HG03439 (cell line): ENCODE results near the gene KCTD17.

Experiments used
- ATAC-seq: cut with Tn5 transposase; IDR thresholded peaks from one replicate; pipeline ENCODE4 v1.9.1; 2021; ENCODE audit warnings: mild to moderate bottlenecking, moderate library complexity; ENCODE audit not compliant: unreplicated experiment

The KCTD17 gene

GRCh38 chr22:37072673-37073072 is 21.1 kb downstream of the KCTD17 start:
- no peak for ATAC-seq

DNA sequence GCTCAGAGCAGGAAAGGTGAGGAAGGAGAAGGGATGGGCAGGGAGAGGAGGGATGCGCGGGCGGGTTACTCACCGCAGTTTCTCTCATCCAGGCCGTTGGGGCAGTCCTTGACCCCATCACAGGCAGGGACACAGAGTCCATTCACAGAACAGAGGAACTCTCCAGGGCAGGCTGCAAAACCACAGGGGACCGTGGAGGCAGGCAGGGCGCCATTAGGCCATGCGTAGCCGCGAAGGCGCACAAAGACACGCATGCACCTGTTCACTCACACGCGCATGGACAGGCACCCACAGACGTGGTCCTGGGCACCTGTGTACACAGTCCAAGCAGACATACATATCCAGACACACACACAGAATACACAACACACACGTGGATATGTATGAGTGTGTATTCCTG is 23.0 kb downstream of the KCTD17 start:
- no peak for ATAC-seq

DNA sequence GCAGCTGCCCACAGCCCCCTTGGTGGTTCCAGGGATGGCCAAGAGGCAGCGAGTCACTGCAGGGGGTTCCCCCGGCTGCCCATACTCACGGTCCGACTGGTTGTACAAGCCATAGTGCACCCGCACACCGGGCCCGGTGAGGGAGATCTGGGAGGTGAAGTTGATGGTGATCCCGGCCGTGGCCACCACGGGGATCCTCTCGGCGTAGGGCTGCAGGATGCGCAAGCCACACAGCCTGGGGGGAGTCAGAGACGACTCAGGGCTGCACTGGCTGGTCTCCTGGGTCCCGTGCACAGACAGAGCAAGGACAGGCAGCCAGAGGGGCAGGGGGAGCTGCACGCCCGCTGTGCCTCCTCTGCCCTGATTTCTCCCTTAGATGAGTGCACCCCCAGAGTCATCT is 23.5 kb downstream of the KCTD17 start:
- ATAC-seq, result no peak

DNA sequence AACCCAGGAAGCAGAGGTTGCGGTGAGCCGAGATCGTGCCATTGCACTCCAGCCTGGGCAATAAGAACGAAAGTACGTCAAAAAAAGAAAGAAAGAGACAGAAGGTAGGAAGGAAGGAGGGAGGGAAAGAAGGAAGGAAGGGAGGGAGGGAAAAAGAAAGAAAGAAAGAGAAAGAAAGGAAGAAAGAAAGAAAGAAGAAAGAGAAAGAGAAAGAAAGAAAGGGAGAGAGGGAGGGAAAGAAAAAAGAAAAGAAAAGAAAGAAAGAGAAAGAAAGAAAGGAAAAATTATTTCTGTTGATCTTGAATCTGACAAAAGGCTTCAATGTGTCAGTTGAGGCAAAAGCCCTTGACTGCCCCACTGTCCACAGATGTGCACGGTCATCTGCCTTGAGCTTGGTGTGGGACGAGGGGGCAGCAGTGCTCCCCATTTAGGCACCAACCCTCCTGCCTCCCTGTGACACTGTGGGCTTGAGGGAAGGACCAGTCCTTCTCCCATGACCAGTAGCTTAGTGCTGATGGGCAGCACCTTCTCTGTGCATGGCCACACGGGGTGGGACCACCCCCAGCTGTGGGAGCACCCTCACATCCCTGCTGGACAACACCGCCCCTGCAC is 24.4 kb downstream of the KCTD17 start:
- ATAC-seq, result no peak

DNA sequence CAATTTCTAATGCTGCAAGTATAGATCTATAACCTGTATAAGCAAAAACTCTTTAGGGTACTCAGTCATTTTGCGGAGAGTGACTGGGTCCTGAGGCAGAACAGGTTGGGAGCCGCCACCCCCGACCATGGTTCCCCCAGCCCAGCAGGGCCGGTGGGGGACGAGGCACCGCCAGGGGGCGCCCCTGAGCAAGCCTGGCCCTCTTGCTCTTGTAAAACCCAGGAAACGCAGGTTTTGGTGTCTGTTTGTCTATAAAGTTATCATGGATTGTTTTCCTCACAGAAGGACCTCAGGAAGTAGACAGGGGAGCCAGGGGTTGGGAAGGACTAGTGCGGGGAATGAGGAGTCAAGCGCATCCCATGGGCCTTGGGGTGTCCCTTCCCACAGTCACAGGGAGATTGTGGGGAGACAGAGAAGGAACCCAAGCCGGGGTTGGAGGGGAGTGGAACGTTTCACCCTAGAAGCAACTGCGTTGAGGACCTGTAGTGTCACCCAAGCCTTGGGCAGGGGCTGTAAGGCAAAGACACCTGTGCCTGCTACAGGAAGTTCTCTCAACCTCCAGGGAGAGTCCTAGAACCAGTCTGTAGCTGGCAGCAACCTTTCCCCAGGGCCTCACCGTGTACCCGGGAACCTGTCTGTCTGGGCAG is 26.4 kb downstream of the KCTD17 start:
- ATAC-seq, result no peak

DNA sequence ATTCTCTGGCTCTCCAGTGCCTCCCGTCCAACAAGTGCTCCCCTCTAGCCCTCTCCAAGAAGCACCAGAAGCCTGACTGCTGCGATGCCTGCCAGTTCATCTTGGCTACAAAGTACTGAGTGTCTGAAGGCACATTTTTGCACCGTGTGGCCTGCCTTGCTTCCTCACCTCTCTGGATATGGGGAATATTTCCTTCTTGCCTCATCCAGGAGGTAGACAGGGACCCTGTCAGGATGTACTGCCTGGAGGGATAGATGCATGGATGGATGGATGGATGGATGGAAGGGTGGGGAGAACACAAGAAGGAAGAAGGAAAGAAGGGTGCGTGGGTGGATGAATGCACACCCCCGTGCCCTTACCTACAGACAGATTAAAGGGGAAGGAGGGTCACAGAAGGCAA is 27.6 kb downstream of the KCTD17 start:
- no peak for ATAC-seq

- no peak for ATAC-seq
Measured at GRCh38 chr22:37079668-37080171, 28.2 kb downstream of the KCTD17 start.

- no peak for ATAC-seq
Measured at GRCh38 chr22:37080438-37080837, 28.9 kb downstream of the KCTD17 start.

- ATAC-seq, result no peak
Measured at GRCh38 chr22:37080838-37081237, 29.3 kb downstream of the KCTD17 start.

DNA sequence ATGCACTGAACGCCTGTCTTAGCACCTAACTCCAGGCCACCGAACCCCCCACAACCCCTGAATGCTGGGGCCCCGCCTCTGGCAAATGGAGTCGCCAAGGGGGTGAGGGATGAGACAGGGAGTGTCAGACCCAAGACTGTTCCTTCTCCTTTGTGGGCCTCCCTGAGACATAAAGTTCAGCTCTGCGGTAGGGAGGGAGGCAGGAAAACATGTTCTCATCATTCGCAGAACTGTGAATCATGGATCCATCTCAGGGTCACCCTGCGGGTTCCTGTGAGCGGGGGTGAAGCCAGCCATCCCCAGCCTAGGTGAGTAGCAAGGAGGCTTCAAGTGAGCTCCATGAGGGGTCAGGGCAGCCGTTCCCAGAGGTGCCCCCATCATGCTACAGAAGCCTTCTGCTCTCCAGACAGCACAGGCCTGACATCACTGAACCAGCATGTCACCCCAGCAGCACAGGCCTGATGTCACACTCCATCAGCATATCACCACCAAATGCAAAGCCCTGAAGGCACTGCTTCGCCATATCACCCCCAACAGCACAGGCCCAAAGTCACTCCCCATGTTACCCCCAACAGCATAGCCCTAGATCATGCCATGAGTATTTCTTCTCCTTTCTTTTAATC is 30.8 kb downstream of the KCTD17 start:
- ATAC-seq, result no peak

GRCh38 chr22:37083914-37084313 is 32.4 kb downstream of the KCTD17 start:
- ATAC-seq, result no peak

- ATAC-seq, result no peak
Measured at GRCh38 chr22:37084385-37084784, 32.8 kb downstream of the KCTD17 start.

DNA sequence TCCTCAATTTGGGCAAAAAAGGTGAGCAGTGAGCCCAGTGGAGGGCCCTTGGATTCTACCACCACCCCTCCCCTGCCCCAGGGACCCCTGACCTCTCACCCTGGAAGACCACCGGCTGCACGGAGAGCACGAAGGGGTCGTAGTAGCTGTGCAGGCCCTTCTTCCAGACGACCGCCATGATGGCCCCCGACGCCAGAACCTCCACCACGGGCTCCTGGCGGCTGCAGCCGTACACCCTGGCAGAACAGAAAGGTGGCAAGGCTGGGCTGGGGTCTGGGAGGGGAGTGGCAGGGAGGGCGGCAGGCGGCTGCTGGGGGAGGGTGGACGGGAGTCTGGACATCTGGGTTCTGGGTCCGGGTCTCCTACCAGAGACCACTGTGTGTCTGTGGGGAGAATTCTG is 34.6 kb downstream of the KCTD17 start:
- ATAC-seq, result no peak

DNA sequence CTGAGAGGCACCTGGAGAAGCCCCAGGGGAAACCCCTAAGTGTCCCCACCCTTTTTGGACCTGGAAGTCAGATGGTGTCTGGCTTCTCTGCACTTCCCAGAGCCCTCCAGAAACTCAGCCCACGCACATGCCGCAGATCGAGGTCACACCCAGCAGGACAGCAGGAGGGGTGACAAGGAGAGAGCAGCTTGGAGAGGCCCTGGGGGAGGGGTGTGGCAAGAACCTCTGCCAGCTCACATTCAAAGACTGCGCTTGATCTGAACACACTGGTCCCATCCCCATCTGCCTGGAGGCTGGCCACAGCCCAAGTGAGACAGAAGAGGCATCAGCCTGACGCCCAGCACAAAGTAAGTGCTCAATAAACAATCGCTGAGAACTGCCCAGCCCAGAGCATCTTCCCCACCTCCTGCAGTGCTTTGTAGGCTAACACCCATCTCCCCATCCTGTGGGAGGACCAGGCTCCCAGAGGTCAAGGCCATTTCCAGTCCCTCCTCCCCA is 36.6 kb downstream of the KCTD17 start:
- no peak for ATAC-seq

DNA sequence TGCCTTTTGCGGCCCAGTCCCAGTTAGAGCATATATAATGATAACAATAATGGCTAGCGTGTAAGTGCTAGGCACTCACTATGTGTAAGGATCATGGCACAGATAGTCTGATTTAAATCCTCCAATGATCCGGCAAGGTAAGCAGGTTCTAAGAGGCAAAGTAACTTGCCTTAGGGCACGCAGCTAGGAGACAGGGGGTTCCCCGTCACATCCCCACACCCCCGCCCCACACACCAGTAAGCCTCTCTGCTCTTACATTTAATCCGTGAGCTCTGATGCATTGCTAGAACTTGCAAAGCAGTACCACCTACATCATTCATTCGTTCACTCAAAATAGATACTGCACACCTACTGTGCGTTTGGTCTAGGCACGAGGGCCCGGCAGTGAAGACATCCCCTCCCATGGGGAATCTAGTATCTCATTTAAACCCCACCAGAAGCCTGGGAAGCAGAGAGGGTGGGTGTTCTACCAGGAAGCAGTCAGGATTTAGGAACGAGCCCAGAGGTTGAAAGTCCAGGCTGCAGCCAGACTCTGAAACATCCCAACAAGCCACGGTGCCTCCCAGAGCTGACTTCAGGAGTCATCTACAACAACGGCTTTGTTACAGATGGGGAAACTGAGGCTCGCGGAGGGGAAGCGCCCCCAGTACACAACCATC is 37.3 kb downstream of the KCTD17 start:
- no peak for ATAC-seq

DNA sequence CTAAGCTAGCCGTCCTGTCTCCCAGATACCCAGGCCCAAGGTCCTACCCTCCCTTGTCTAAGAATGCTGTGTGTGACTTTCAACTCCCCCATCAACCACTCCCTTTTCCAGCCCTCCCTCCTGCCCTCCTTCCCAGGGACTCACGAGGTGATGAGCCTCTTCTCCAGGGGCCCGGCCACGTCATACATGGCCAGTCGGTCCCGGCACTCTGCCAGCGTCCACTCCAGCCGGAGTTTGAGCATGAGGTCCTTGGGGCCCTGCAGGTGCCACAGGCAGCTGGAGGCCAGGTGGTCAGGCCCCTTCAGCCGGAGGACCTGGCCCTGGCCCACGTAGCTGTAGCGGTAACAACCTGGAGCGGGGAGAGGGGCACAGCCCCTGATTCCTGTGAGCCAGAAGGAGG is 37.9 kb downstream of the KCTD17 start:
- ATAC-seq, result no peak

DNA sequence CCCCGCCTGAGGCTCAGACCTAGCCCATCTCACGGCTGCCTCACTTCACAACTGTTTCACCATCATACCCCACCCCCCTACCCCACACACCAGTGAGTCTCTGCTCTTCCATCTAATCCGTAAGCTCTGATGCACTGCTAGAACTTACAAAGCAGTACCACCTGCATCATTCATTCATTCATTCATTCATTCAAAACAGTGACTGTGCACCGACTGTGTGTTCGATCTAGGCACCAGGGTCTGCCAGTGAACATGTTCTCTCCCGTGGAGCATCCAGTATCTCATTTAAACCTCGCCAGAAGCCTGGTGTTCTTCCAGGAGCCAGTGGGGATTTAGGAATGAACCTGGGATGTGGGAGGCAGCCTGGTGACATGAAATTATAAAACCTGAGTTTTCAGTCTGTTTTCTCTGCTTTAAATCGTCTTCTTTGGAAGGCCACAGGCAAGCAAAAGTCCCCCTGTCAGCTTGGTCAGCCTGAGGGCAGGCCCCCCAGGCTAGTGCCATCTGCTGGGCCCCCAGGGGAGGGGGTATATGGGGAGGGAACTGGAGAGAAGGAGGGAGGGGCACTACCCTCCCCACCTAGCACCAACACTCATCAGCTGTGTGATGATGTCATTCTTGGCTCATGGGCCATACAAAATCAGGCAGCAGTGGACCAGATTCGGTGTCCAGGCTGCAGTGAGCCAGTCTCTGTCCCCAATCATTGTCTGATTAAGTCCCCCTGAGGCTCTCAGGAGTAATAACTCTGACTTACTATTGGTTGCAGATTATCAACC is 39.6 kb downstream of the KCTD17 start:
- no peak for ATAC-seq

GRCh38 chr22:37091994-37092393 is 40.5 kb downstream of the KCTD17 start:
- no peak for ATAC-seq

GRCh38 chr22:37092997-37093396 is 41.5 kb downstream of the KCTD17 start:
- ATAC-seq, result no peak

- no peak for ATAC-seq
Measured at GRCh38 chr22:37094239-37094638, 42.7 kb downstream of the KCTD17 start.

DNA sequence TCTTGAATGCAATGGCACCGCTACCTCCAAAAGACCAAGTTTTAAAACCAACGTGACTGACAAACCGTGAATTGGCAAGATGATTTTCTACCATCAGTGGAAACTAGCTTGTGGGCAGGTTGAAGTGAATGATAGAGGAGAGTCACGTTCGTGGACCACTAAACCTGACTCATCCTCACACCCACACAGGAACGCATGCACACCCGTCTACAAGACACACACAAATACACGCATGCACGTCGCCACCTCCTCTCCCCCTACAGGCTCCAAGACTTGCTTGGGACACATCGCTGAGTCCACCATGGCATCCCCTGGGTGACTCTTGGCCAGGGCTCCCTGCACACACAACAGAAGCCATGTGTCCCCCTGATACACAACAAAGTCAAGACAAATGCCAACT is 43.6 kb downstream of the KCTD17 start:
- ATAC-seq, result no peak
